ENCODE results near the gene CES2.

Gene CES2

GRCh38 chr16:66918803-66919568, 16.3 kb upstream of the CES2 start, which contains the start of gene CDH16:
CDH16 (minus strand) TSS chr16:66918885; CDS start chr16:66918065, 820 bp downstream.
- H3K36me3 ChIP-seq (ENCODE audit: control insufficient read depth, insufficient read depth, low read length): no peaks in the 10 kb centered on the region
- H2BK15ac ChIP-seq (replicated peaks; ENCODE audit: low read depth): no peak within 1 kb of the TSS
- no peak within 1 kb of the TSS for H3K4me2 ChIP-seq (ENCODE audit: low read length)
- H2BK5ac ChIP-seq (ENCODE audit: low read length): no peak within 1 kb of the TSS
- H4K8ac ChIP-seq (ENCODE audit: low read depth, low read length): no peak within 1 kb of the TSS
- H3K56ac ChIP-seq (ENCODE audit: low read length): no peak within 1 kb of the TSS
- no peak within 1 kb of the TSS for H3K23ac ChIP-seq (ENCODE audit: low read length)
- H3K9ac ChIP-seq (ENCODE audit: low read length): no peak within 1 kb of the TSS
- H3K27ac ChIP-seq (ENCODE audit: low read depth, low read length): no peak within 1 kb of the TSS
- no peaks in the 10 kb centered on the region for H3K27me3 ChIP-seq (ENCODE audit: insufficient read depth, low read length, poor library complexity)
- H2BK120ac ChIP-seq (ENCODE audit: low read depth, low read length): no peak within 1 kb of the TSS
- H3K18ac ChIP-seq (ENCODE audit: low read length): no peak within 1 kb of the TSS
- no peak within 1 kb of the TSS for H3K4ac ChIP-seq (ENCODE audit: low read depth, low read length)
- no peak within 1 kb of the TSS for H3K4me3 ChIP-seq (ENCODE audit: low read length)
- no peaks in the 10 kb centered on the region for H3K79me1 ChIP-seq (ENCODE audit: low read length)
- H3K4me1 ChIP-seq (ENCODE audit: control insufficient read depth, low read depth, low read length): no peaks in the 10 kb centered on the region
- no peak within 1 kb of the TSS for H4K5ac ChIP-seq (ENCODE audit: low read length)
- no peaks in the 10 kb centered on the region for H3K79me2 ChIP-seq (ENCODE audit: control insufficient read depth, insufficient read depth, low read length)
- no peak within 1 kb of the TSS for H2AK5ac ChIP-seq (ENCODE audit: low read length)
- DNase-seq: no peak
- WGBS (ENCODE audit: extremely low coverage, insufficient coverage, low lambda C conversion rate): no CpG with 5 or more reads among the region's 7 CpGs

DNA sequence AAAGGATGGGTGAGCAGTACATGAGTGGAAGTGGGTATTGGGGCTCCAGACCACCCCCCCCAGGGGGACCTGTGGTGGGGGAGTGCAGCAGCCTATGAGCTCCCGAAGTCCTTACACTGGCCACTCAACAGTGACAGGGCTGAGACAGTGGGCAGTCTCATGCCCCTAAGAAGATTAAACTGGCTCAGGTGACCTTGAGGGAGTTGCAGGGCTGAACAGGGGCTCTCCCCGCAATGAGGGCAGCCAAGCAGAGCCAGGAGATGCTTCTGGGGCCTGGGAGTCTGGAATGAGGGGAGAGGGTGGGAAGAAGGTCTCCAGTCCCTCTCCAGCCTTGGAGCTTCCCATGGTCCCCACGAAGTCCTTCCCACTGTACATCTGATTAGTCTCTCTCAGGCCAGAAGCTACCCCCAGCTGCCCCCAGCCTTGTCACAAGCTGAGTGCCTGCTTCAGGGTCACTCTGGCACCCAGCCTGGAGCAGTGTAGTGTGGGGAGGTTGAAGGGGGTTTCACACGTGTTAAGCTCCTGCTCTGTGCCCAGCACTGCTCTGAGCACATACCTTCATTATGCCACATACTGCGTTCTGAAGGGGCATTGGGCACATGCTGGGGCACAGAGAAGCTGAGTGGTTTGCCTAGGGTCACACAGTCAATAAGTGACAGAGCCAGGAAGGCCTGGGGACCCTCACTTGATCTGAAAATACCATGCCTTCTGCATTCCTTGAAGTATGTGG, 15.6 kb upstream of the CES2 start:
- no peaks in the 10 kb centered on the region for H3K27me3 ChIP-seq (ENCODE audit: insufficient read depth, low read length, poor library complexity)
- WGBS (ENCODE audit: extremely low coverage, insufficient coverage, low lambda C conversion rate): no CpG with 5 or more reads among the region's 5 CpGs

GRCh38 chr16:66920299-66920590, 15.1 kb upstream of the CES2 start:
- Histone ChIP-seq H3K18ac (ENCODE audit: low read length) (no peak overlapping the region), H3K79me2 (ENCODE audit: control insufficient read depth, insufficient read depth, low read length) (no peaks in the 10 kb centered on the region), H3K4me2 (ENCODE audit: low read length) (no peak overlapping the region), H3K36me3 (ENCODE audit: control insufficient read depth, insufficient read depth, low read length) (no peaks in the 10 kb centered on the region), H3K4me1 (ENCODE audit: control insufficient read depth, low read depth, low read length) (no peaks in the 10 kb centered on the region), H3K4ac (ENCODE audit: low read depth, low read length) (no peak overlapping the region), H3K56ac (ENCODE audit: low read length) (no peak overlapping the region), H4K5ac (ENCODE audit: low read length) (no peak overlapping the region), H3K4me3 (ENCODE audit: low read length) (no peak overlapping the region), H3K9ac (ENCODE audit: low read length) (no peak overlapping the region), H2BK120ac (ENCODE audit: low read depth, low read length) (no peak overlapping the region), H4K8ac (ENCODE audit: low read depth, low read length) (no peak overlapping the region), H2BK15ac (replicated peaks; ENCODE audit: low read depth) (no peak overlapping the region), H3K23ac (ENCODE audit: low read length) (no peak overlapping the region), H2AK5ac (ENCODE audit: low read length) (no peak overlapping the region), H3K27me3 (ENCODE audit: insufficient read depth, low read length, poor library complexity) (peaks cover 3% of the 10 kb centered on the region), H3K79me1 (ENCODE audit: low read length) (no peaks in the 10 kb centered on the region), H2BK5ac (ENCODE audit: low read length) (no peak overlapping the region), H3K27ac (ENCODE audit: low read depth, low read length) (no peak overlapping the region)
- DNase-seq: no peak
- no CpG with 5 or more reads among the region's 2 CpGs for WGBS (ENCODE audit: extremely low coverage, insufficient coverage, low lambda C conversion rate)

More for the DNA sequence above, 15.6 kb upstream of the CES2 start:
- H3K56ac ChIP-seq (ENCODE audit: low read length): no peak overlapping the region
- DNase-seq: no peak
- no peaks in the 10 kb centered on the region for H3K79me2 ChIP-seq (ENCODE audit: control insufficient read depth, insufficient read depth, low read length)
- no peak overlapping the region for H3K4ac ChIP-seq (ENCODE audit: low read depth, low read length)
- no peak overlapping the region for H2AK5ac ChIP-seq (ENCODE audit: low read length)
- H4K8ac ChIP-seq (ENCODE audit: low read depth, low read length): no peak overlapping the region
- H4K5ac ChIP-seq (ENCODE audit: low read length): no peak overlapping the region
- no peak overlapping the region for H2BK5ac ChIP-seq (ENCODE audit: low read length)
- no peak overlapping the region for H3K18ac ChIP-seq (ENCODE audit: low read length)
- H3K23ac ChIP-seq (ENCODE audit: low read length): no peak overlapping the region
- H3K36me3 ChIP-seq (ENCODE audit: control insufficient read depth, insufficient read depth, low read length): no peaks in the 10 kb centered on the region
- H3K79me1 ChIP-seq (ENCODE audit: low read length): no peaks in the 10 kb centered on the region
- H3K4me1 ChIP-seq (ENCODE audit: control insufficient read depth, low read depth, low read length): no peaks in the 10 kb centered on the region
- no peak overlapping the region for H2BK15ac ChIP-seq (replicated peaks; ENCODE audit: low read depth)
- no peak overlapping the region for H3K27ac ChIP-seq (ENCODE audit: low read depth, low read length)
- H3K4me3 ChIP-seq (ENCODE audit: low read length): no peak overlapping the region
- no peak overlapping the region for H3K4me2 ChIP-seq (ENCODE audit: low read length)
- no peak overlapping the region for H2BK120ac ChIP-seq (ENCODE audit: low read depth, low read length)
- no peak overlapping the region for H3K9ac ChIP-seq (ENCODE audit: low read length)

GRCh38 chr16:66920924-66921680, 14.2 kb upstream of the CES2 start:
- no peak overlapping the region for H2AK5ac ChIP-seq (ENCODE audit: low read length)
- no peak overlapping the region for H4K8ac ChIP-seq (ENCODE audit: low read depth, low read length)
- H3K4me3 ChIP-seq (ENCODE audit: low read length): no peak overlapping the region
- no peak overlapping the region for H2BK120ac ChIP-seq (ENCODE audit: low read depth, low read length)
- no peaks in the 10 kb centered on the region for H3K79me2 ChIP-seq (ENCODE audit: control insufficient read depth, insufficient read depth, low read length)
- H2BK5ac ChIP-seq (ENCODE audit: low read length): no peak overlapping the region
- H3K4me2 ChIP-seq (ENCODE audit: low read length): no peak overlapping the region
- no peak overlapping the region for H2BK15ac ChIP-seq (replicated peaks; ENCODE audit: low read depth)
- H3K56ac ChIP-seq (ENCODE audit: low read length): no peak overlapping the region
- H3K4me1 ChIP-seq (ENCODE audit: control insufficient read depth, low read depth, low read length): no peaks in the 10 kb centered on the region
- no peak overlapping the region for H3K18ac ChIP-seq (ENCODE audit: low read length)
- peaks cover 11% of the 10 kb centered on the region for H3K27me3 ChIP-seq (ENCODE audit: insufficient read depth, low read length, poor library complexity)
- no peaks in the 10 kb centered on the region for H3K79me1 ChIP-seq (ENCODE audit: low read length)
- no peak overlapping the region for H3K4ac ChIP-seq (ENCODE audit: low read depth, low read length)
- no CpG with 5 or more reads among the region's 9 CpGs for WGBS (ENCODE audit: extremely low coverage, insufficient coverage, low lambda C conversion rate)
- no peak overlapping the region for H4K5ac ChIP-seq (ENCODE audit: low read length)
- H3K9ac ChIP-seq (ENCODE audit: low read length): no peak overlapping the region
- no peaks in the 10 kb centered on the region for H3K36me3 ChIP-seq (ENCODE audit: control insufficient read depth, insufficient read depth, low read length)
- DNase-seq: no peak
- no peak overlapping the region for H3K27ac ChIP-seq (ENCODE audit: low read depth, low read length)
- H3K23ac ChIP-seq (ENCODE audit: low read length): no peak overlapping the region

GRCh38 chr16:66921729-66922450, 13.4 kb upstream of the CES2 start:
- DNase-seq: no peak
- H3K18ac ChIP-seq (ENCODE audit: low read length): no peak overlapping the region
- no peak overlapping the region for H2BK120ac ChIP-seq (ENCODE audit: low read depth, low read length)
- H3K23ac ChIP-seq (ENCODE audit: low read length): no peak overlapping the region
- no peak overlapping the region for H4K5ac ChIP-seq (ENCODE audit: low read length)
- no peaks in the 10 kb centered on the region for H3K36me3 ChIP-seq (ENCODE audit: control insufficient read depth, insufficient read depth, low read length)
- H3K4me2 ChIP-seq (ENCODE audit: low read length): no peak overlapping the region
- H2BK15ac ChIP-seq (replicated peaks; ENCODE audit: low read depth): no peak overlapping the region
- H4K8ac ChIP-seq (ENCODE audit: low read depth, low read length): no peak overlapping the region
- peaks cover 18% of the 10 kb centered on the region for H3K27me3 ChIP-seq (ENCODE audit: insufficient read depth, low read length, poor library complexity)
- H3K4me1 ChIP-seq (ENCODE audit: control insufficient read depth, low read depth, low read length): no peaks in the 10 kb centered on the region
- no peak overlapping the region for H2AK5ac ChIP-seq (ENCODE audit: low read length)
- H3K79me1 ChIP-seq (ENCODE audit: low read length): no peaks in the 10 kb centered on the region
- no peak overlapping the region for H2BK5ac ChIP-seq (ENCODE audit: low read length)
- H3K4me3 ChIP-seq (ENCODE audit: low read length): no peak overlapping the region
- no peak overlapping the region for H3K4ac ChIP-seq (ENCODE audit: low read depth, low read length)
- H3K79me2 ChIP-seq (ENCODE audit: control insufficient read depth, insufficient read depth, low read length): no peaks in the 10 kb centered on the region
- WGBS (ENCODE audit: extremely low coverage, insufficient coverage, low lambda C conversion rate): no CpG with 5 or more reads among the region's 42 CpGs
- H3K9ac ChIP-seq (ENCODE audit: low read length): no peak overlapping the region
- no peak overlapping the region for H3K27ac ChIP-seq (ENCODE audit: low read depth, low read length)
- no peak overlapping the region for H3K56ac ChIP-seq (ENCODE audit: low read length)

Data from mesendoderm (in vitro differentiated cells).